GM18502 (cell line): Measurements from ENCODE around the gene COA1.
"Not testable (repeated sequence)": the region's sequence is repeated elsewhere in the genome, so short reads cannot be mapped to it uniquely, and the experiment has no call there.

Experiments used
- ATAC-seq: cut with Tn5 transposase; IDR thresholded peaks from one replicate; pipeline ENCODE4 v1.9.1; 2021; ENCODE audit warnings: mild to moderate bottlenecking; ENCODE audit not compliant: unreplicated experiment, poor library complexity

The COA1 gene

DNA sequence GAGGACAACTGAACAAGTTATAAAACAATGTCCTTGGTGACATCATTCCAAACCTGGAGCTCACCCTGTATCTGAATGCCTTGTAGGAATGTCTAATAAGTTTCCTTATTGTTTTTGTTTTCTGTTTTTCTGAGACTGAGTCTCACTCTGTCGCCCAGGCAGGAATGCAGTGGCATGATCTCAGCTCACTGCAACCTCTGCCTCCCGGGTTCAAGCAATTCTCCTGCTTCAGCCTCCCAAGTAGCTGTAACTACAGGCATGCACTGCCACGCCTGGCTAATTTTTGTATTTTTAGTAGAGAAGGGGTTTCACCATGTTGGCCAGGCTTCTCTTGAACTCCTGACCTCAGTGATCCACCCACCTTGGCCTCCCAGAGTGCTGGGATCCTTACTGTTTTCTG is 2.2 kb upstream of the COA1 start:
- not testable (repeated sequence) for ATAC-seq

DNA sequence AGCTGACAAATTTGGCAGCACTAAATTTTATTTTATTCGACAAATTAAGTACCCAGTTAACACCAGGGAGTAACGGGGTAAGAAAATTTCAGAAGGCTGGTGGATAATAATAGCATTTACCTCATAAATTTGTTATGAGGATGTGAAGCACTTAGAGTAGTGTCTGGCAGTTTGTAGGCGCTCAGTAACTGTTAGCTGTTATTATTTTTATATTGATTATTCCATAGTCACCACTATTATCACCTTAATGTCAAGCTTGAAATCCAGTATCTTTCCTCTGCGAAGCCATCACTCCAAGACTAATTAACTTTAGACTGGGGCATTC is 563 bp upstream of the COA1 start:
- ATAC-seq = peak; percentile 15

DNA sequence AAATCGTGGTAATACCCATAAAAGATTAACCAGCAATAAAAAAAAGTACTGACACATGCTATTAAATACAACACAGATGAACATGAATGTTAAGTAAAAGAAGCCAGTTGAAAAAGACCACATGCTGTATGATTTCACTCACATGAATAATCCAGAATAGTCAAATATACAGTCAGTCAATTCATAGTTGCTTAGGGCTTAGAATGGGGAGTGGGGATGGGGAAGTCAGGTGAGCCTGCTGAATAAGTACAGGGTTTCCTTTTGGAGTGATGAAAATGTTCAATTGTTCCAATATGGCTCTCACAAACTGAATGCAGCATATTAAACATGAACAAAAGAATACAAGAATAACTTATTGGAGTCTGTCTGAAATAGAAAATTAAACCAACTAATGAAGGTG is 1.8 kb downstream of the COA1 start:
- ATAC-seq = no peak

DNA sequence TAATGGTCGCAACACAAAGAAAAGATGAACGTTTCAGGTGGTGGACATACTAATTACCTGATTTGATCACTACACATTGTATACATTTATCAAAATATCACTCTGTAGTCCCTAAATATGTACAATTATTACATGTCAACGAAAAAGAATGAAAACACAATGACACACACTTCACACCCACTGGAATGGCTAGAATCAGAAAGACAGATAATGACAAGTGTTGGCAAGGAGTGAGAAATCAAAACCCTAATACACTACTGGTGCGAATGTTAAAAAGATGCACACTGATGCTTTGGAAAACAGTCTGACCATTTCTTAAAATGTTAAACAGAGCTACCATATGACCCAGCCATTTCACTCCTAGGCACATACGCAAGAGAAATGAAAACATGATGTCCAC is 2.3 kb downstream of the COA1 start:
- no peak for ATAC-seq

DNA sequence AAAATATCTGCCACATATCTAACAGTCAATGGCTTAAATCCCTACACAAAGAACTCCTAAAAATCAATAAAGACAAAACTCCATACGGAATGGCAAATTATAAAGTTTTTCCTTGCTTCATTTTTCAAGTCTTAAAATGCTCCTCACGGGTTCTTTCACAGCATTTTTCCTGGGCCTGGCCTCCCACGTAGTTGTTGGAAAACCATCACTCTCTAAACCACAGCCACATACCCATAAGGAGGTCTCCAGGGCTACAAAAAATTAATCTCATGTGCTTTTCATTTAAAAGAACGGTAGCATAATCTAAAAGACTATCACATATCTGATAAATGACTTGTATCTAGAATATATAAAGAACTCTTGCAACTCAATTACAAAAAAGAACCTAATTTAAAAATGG is 2.9 kb downstream of the COA1 start:
- no peak for ATAC-seq

DNA sequence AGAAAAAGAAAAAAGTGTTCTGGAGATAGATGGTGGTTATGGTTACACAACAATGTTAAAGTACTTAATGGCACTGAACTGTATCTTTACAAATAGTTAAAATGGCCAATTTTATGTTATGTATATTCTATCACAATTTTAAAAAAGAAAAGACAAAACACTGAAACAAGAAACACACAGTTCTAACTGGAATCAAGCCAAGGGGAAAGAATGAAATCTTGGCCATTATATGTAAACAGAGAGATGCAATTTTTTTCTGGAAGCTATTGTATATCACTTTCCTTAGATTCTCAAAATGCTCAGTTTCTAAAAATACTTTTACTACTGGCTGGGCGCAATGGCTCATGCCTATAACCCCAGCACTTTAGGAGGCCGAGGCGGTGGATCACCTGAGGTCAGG is 4.1 kb downstream of the COA1 start:
- ATAC-seq = no peak

DNA sequence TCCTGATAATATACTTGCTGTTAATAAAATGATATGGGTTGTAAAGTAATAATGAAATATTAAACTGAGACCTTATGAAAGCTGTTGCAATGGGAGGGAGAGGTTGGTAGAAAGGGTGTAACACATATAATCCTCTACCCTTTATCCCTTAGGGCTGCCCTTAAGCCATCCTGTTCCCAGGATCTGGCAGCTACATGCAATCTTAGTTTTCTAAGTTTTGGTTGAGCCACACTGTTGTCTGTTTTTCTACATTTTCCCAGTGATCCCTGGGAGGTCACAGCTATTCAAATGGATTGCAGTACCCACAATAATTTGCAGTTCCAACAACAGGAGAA is 6.3 kb downstream of the COA1 start:
- ATAC-seq = no peak

DNA sequence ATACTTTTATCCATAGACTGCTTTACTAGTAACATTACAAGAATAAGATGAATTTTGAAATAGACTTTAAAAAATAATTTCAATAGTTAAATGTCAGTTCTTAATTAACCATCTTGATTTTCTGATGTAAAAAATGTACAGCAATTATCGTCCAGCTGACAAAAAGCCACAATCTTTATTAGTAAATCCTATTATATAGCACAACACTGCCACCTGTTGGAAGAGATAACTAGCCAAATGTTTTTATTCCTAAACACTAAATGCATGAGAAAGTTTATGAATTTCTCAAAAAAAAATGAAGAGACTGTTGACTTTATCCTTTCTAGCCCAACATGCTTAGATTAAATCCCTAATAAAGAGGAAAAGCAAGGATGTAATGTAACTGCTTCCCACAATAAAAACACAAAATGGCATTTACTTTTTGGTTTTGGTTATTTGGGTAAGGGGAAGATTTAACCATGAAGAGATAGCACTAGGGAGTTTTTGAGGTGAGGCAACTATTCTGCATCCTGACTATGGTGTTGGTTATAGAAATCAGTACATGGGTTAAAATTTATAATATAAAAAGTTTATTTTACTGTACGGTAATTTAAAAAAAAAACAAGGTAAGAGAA is 8.0 kb downstream of the COA1 start:
- ATAC-seq = no peak

DNA sequence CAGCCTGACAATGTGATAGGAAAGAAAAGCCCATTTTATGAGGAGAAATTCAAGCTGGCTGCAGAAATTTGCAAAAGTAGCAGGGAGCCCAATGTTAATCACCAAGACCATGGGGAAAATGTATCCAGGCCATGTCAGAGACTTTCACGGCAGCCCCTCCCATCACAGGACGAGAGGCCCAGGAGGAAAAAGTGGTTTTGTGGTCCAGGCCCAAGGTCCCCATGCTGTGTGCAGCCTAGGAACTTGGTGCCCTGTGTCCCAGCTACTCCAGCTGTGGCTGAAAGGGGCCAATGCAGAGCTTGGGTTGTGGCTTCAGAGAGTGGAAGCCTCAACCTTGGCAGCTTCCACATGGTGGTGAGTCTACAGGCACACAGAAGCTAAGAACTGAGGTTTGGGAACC is 12.7 kb downstream of the COA1 start:
- ATAC-seq = no peak

DNA sequence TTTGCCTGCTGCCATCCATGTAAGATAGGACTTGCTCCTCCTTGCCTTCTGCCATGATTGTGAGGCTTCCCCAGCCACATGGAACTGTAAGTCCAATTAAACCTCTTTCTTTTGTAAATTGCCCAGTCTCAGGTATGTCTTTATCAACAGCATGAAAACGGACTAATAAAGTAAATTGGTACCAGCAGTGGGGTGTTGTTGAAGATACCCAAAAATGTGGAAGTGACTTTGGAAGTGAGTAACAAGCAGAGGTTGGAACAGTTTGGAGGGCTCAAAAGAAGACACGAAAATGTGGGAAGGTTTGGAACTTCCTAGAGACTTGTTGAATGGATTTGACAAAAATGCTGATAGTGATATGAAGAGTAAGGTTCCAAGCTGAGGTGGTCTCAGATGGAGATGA is 13.4 kb downstream of the COA1 start:
- ATAC-seq = not testable (repeated sequence)

DNA sequence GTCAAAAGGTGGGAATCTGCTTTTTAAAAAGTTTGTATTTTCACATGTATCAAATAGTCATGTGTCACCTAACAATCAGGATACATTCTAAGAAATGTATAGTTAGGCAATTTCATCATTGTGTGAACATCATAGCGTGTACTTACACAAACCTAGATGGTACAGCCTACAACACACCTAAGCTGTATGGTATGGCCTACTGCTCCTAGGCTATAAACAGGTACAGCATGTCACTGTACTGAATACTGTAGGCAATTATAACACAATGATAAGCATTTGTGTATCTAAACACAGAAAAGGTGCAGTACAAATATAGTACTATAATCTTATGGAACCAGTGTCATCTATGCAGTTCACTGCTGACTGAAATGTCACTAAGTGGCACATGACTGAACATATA is 17.8 kb downstream of the COA1 start:
- no peak for ATAC-seq

DNA sequence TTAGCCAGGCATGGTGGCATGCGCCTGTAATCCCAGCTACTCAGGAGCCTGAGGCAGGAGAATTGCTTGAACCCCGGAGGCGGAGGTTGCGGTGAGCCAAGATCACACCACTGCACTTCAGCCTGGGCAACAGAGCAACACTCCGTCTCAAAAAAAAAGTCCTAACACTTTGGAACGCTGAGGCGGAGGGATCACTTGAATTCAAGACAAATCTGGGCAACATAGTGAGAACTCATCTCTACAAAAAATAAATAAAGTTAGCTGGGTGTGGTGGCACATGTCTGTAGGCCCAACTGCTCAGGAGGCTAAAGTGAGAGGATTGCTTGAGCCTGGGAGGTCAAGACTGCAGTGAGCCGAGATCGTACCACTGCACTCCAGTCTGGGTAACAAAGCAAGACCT is 21.3 kb downstream of the COA1 start:
- ATAC-seq = not testable (repeated sequence)

DNA sequence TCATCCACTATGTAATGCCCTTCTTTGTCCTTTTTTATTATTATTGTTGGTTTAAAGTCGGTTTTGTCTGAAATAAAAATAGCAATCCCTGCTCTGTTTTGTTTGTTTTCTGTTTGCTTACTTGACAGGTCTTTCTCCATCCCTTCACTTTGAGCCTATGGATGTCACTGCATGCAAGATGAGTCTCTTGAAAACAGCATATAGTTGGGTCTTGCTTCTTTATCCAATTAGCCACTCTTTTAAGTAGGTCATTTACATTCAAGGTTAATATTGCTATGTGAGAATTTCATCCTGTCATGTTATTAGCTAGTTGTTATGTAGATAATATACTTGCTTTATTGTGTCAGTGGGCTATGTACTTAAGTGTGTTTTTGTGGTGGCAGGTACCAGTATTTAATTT is 25.8 kb downstream of the COA1 start:
- ATAC-seq = no peak

DNA sequence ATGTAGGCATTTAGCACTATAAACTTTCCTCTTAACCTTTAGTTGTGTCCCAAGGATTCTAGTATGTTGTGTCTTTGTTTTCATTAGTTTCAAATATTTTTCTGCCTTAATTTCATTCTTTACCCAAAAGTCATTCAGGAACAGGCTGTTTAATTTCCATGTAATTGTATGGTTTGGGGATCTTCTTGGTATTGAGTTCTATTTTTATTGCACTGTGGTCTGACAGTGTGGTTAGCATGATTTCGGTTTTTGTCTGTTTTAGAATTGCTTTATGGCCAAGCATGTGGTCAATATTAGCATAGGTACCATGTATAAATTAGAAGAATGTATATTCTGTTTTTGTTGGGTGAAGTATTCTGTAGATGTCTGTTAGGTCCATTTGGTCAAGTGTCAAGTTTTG is 26.3 kb downstream of the COA1 start:
- ATAC-seq = no peak

DNA sequence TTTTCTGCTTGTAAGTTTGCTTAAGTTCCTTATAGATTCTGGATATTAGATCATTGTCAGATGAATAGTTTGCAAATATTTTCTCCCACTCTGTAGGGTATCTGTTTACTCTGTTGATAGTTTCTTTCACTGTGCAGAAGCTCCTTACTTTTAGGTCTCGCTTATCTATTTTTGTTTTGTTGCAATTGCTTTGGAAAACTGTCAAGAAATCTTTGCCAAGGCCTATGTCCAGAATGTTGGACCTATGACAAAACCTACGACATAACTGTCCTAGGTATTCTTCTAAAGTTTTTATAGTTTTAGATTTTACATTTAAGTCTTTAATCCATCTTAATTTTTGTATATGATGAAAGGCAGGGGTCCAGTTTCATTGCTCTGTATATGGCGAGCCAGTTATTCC is 27.4 kb downstream of the COA1 start:
- no peak for ATAC-seq

DNA sequence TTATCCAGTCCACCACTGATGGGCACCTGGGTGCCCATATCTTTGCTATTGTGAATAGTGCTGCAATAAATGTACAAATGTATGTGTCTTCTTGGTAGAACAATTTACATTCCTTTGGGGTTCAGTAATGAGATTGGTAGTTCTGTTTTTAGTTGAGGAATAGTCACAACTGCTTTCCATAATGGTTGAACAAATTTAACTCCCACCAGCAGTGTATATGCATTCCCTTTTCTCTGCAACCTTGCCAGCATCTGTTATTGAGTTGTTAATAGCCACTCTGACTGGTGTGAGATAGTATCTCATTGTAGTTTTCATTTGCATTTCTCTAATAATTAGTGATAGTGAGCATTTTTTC is 27.8 kb downstream of the COA1 start:
- no peak for ATAC-seq

DNA sequence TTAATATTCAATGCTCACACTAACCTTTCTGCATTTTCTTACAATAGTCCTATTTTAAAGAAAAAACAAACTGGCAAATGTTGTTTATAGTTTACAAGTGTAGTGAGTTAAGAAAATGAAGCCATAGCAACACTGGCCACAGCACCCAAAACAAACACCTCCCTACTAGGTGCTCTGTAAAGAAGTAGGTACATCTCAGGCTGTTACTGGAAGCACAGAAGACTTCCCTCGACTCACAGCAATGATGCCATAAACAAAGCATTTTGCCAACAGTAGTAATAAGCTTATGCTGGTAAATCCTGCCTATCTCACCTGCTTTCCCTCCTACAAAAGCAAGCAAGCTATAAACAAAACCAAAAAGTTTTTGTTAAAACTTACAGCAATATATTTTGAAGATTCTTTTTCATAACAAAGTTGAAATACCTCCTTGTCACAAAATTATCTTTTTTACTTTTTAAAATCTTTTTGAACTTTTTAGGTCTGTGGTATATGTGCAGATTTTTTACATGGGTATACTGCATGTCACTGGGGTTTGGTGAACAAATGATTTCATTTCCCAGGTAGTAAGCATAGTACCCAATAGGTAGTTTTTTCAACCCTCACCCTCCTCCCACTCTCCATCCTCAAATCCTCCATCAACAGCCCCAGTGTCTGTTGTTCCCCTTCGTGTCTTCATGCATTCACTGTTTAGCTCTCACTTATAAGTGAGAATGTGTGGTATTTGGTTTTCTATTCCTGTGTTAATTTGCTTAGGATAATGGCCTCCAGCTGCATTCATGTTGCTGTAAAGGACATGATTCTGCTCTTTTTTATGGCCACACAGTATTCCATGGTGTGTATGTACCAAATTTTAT is 28.4 kb downstream of the COA1 start:
- ATAC-seq = no peak

DNA sequence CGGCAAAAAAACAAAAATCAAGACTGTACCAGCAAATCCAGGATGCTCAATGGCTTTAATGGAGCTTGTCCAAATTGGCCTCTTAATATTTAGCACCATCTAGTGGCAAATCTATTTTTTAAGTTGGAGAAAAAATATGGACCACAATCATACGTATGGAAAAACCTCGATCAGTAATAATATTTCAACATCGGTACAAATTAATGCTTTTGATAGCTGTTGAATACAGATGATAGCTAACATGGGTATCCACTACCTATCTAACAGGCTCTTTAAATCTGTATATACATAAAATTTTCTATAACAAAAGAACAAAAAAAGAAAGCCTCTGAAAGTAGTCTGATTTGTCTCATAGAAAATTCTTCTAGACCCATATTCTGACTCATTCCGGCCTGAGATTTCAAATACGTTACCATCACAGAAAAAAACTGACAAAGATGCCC is 29.2 kb downstream of the COA1 start:
- no peak for ATAC-seq

DNA sequence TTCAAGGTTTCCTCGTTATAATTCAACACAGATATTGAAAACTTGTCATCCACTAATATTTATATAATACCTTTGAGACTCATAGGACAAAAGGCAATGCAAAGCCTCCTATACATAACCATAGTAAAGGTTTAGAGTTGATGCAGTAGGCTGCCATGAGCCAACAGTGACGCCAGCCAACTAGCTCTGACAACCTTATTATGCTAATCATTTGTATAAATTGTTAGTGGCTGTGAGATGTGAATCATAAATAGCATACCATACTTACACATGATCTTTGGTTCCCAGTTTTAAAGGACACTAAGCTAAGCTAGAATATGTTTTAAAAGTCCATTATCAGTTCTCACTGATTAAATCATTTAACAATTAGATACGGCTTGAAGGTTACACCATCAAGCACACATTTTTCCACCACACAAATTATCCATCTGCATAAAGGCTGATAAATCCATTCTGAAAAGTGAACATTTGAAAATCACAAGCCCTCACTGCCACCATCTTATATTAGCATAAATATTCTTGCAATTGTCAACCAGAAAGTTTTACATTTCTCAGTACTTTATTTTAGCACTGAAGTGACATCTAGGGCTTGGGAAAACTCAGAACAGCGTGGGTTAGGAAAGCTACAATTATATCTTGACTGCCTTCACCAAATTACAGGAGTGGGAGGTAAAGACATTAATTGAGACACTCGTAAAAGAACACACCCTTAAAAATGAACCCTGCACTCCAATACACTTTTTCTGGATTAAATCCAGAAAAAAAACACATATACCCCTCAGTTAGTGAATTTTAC is 30.7 kb downstream of the COA1 start:
- ATAC-seq = no peak

DNA sequence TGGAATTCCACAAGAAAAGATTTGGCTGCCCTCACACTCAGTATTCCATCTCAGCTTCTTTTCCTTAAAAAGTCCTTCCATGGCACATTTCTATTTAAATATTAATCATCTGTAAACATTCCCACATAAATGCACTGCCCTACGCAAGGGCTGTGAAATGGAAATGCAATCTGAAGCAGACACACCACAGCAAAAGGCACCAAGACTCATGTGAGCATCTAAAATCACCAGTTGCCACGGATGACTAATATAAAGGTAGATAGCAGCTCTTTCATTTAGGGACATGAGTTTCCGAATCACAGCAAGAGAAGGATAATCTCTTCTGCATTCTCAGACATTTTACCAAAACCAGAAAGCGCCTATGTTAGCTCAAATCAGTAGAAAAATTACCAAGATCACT is 31.6 kb downstream of the COA1 start:
- no peak for ATAC-seq

DNA sequence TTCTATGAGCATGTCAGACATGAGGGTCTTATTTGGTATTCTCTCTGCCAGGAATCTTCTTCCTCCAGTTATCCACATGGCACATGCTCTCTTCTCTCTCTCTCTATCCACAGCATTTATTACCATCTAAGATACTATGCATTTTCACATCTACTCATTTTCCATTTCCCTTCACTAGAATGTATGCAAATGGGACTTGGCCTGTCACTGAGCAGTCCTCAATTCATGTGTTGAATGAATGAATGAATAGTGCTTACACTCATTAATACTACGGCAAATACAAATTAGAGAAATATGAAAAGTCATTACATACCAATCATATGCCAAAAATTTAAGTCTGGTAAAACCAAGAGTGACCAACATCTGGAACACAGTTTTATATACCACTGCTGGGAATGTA is 34.0 kb downstream of the COA1 start:
- ATAC-seq = no peak

DNA sequence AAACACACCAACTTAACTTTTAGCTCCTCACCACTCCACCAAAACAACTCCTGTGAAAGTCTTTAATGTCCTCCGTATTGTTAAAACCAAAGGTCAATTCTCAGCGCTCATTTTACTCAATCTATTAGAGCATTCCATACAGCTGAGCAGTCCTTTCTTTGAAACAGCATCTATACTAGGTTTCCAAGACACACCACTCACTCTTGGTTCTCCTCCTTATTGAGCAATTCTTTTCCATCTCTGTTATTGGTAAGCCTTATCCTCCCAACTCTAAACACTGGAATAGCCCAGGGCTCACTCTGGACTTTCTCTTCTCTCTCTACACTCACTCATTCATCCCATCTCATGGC is 34.9 kb downstream of the COA1 start:
- no peak for ATAC-seq
